GM23338 (cell line): Measurements from ENCODE around the gene TRPM3. TPM values are rescaled to one million over a fixed set of nuclear protein-coding genes. Genes with fewer than 3 reads are reported as not detected.
A peak's percentile ranks its signal among the peaks of the same experiment; 100 is the strongest.

ENCODE experiments used
- ATAC-seq: fragments of 200-7000 bp; cut with Tn5 transposase; 3 replicates; pipeline ENCODE4 v1.9.1; 2020
- DNase-seq: peaks from one replicate; pipeline ENCODE4 v3.0.0-alpha.2; 2015; ENCODE audit warnings: low spot score
- H2AFZ ChIP-seq: fragments of 200-600 bp; sonication (generic); 2 replicates; pipeline ENCODE4 v1.8.0; 2016; ENCODE audit warnings: antibody characterized with exemption, mild to moderate bottlenecking, moderate library complexity
- H3F3A ChIP-seq: fragments of 200-600 bp; sonication (generic); replicated peaks from 2 replicates; pipeline ENCODE4 v1.8.0; 2017; ENCODE audit warnings: antibody characterized with exemption, mixed run types, low read depth
- H3K27ac ChIP-seq: fragments of 200-600 bp; sonication (generic); 2 replicates; pipeline ENCODE4 v1.6.1; 2016; ENCODE audit warnings: low read depth
- H3K27me3 ChIP-seq: fragments of 200-600 bp; sonication (generic); 2 replicates; pipeline ENCODE4 v1.8.0; 2016; ENCODE audit warnings: mild to moderate bottlenecking, mixed run types, moderate library complexity; ENCODE audit not compliant: insufficient read depth
- H3K36me3 ChIP-seq: fragments of 200-600 bp; sonication (generic); 2 replicates; pipeline ENCODE4 v1.8.0; 2016; ENCODE audit warnings: mild to moderate bottlenecking; ENCODE audit not compliant: insufficient read depth
- H3K4me1 ChIP-seq: fragments of 200-600 bp; sonication (generic); 2 replicates; pipeline ENCODE4 v1.8.0; 2016; ENCODE audit warnings: mild to moderate bottlenecking, moderate library complexity; ENCODE audit not compliant: insufficient read depth
- H3K4me2 ChIP-seq: fragments of 200-600 bp; sonication (generic); 2 replicates; pipeline ENCODE4 v1.7.1; 2017; ENCODE audit warnings: mixed run types
- H3K4me3 ChIP-seq: fragments of 200-600 bp; sonication (generic); 2 replicates; pipeline ENCODE4 v1.6.1; 2016; ENCODE audit warnings: mixed run types
- H3K79me2 ChIP-seq: fragments of 200-600 bp; sonication (generic); replicated peaks from 2 replicates; pipeline ENCODE4 v1.8.0; 2017; ENCODE audit warnings: mild to moderate bottlenecking; ENCODE audit not compliant: insufficient read depth
- H3K9me2 ChIP-seq: fragments of 200-600 bp; sonication (generic); 2 replicates; pipeline ENCODE4 v1.8.0; 2017; ENCODE audit not compliant: insufficient read depth
- H4K20me1 ChIP-seq: fragments of 200-600 bp; sonication (generic); replicated peaks from 2 replicates; pipeline ENCODE4 v1.8.0; 2017; ENCODE audit warnings: mild to moderate bottlenecking; ENCODE audit not compliant: insufficient read depth
- H3K27ac Mint-ChIP-seq: 2 replicates; pipeline ENCODE4 v1.8.0; 2020; ENCODE audit warnings: inconsistent platforms, mild to moderate bottlenecking, moderate library complexity, mixed read lengths
- H3K27me3 Mint-ChIP-seq: 3 replicates; pipeline ENCODE4 v1.8.0; 2022; ENCODE audit warnings: low read depth, mild to moderate bottlenecking, moderate library complexity, mixed read lengths, inconsistent platforms; ENCODE audit not compliant: insufficient read depth, poor library complexity
- H3K36me3 Mint-ChIP-seq: 3 replicates; pipeline ENCODE4 v1.8.0; 2021; ENCODE audit warnings: low read depth, mild to moderate bottlenecking, inconsistent platforms, moderate library complexity, mixed read lengths
- H3K4me1 Mint-ChIP-seq: 3 replicates; pipeline ENCODE4 v1.8.0; 2020; ENCODE audit warnings: mild to moderate bottlenecking, inconsistent platforms, mixed read lengths
- H3K4me3 Mint-ChIP-seq: 3 replicates; pipeline ENCODE4 v1.8.0; 2021; ENCODE audit warnings: moderate library complexity, mild to moderate bottlenecking, inconsistent platforms, mixed read lengths
- H3K9me3 Mint-ChIP-seq: 3 replicates; pipeline ENCODE4 v1.8.0; 2020; ENCODE audit warnings: moderate library complexity, mild to moderate bottlenecking, inconsistent platforms, mixed read lengths
- EZH2 ChIP-seq: fragments of 200-600 bp; sonication (generic); IDR thresholded peaks from one replicate; pipeline ENCODE4 v1.8.0; 2017; ENCODE audit warnings: antibody characterized with exemption, mild to moderate bottlenecking, low read depth; ENCODE audit not compliant: unreplicated experiment
- EZH2phosphoT487 ChIP-seq: fragments of 200-600 bp; sonication (generic); IDR thresholded peaks from one replicate; pipeline ENCODE4 v1.8.1; 2018; ENCODE audit warnings: antibody characterized with exemption; ENCODE audit not compliant: unreplicated experiment
- NANOG ChIP-seq: IDR thresholded peaks from 2 replicates; pipeline ENCODE4 v1.6.1; 2016; ENCODE audit warnings: antibody characterized with exemption, borderline replicate concordance
- POLR2AphosphoS5 ChIP-seq: IDR thresholded peaks from 2 replicates; pipeline ENCODE4 v1.6.1; 2016; ENCODE audit warnings: antibody characterized with exemption, low read depth
- ZNF114 ChIP-seq: fragments of 250-450 bp; sonication (Bioruptor Pico); IDR thresholded peaks from 2 replicates; pipeline ENCODE4 v1.5.0; 2020; ENCODE audit warnings: mild to moderate bottlenecking, moderate library complexity
- ZNF331 ChIP-seq: fragments of 250-450 bp; sonication (Bioruptor Pico); IDR thresholded peaks from 2 replicates; pipeline ENCODE4 v1.5.0; 2020; ENCODE audit warnings: low read depth, mild to moderate bottlenecking, moderate library complexity
- polyA plus RNA-seq: library from polyadenylated mRNA; unstranded; fragments of >200 nt; fragmentation: Nextera tagmentation; extraction: Ambion mirVana; gene quantifications from 2 replicates; pipeline ENCODE4 v1.2.1, GENCODE V29; 2016
- total RNA-seq: library from RNA; depleted of rRNA; stranded (reverse); fragments of >200 nt; shearing (Covaris generic); gene quantifications from 2 replicates; pipeline ENCODE4 v1.2.3, GENCODE V29; 2014
- TF ChIP-seq, protein P1 (sequence below): IDR thresholded peaks from 2 replicates; pipeline ENCODE4 v1.6.1; 2016; ENCODE audit warnings: antibody characterized with exemption
- TF ChIP-seq, protein P2 (sequence below): IDR thresholded peaks from one replicate; pipeline ENCODE4 v1.6.1; 2018; ENCODE audit warnings: antibody characterized with exemption; ENCODE audit not compliant: unreplicated experiment
- TF ChIP-seq, protein P3 (sequence below), 2 experiments: fragments of 200-600 bp in 1 of 2; sonication (generic) in 1 of 2; conservative IDR thresholded peaks; 2 replicates each; pipeline versions ENCODE4 v1.5.1 to v1.6.1; 2016 to 2017; ENCODE audit warnings: antibody characterized with exemption in 2 of 2, low read depth in 2 of 2, mild to moderate bottlenecking in 2 of 2, moderate library complexity in 1 of 2

Gene TRPM3
- total and polyA plus RNA-seq, 2 experiments from 2014 or later: 2.8 to 8.2 TPM

DNA sequence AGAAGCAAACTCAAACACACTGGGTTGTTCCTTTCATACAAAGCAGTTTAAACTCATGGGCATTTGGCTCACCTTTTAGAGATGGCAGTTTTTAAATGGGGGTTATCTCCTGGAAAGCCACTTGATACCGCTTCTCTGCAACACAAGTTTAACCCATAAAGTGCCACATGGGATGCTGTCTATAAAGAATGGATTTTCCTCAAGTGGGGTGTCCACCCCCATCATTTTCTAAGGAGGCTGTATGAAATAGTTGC, 528 bp upstream of the TRPM3 start:
- Histone ChIP-seq H4K20me1 (no peaks in the 10 kb centered on the region), H3K4me3 (peak overlapping the region; percentile 63), H3K4me2 (peak overlapping the region; percentile 85), H3K79me2 (peaks cover 21% of the 10 kb centered on the region), H3K36me3 (no peaks in the 10 kb centered on the region), H3K27me3 (no peaks in the 10 kb centered on the region), H3K4me1 (peaks cover 57% of the 10 kb centered on the region), H3F3A (no peaks in the 10 kb centered on the region), H2AFZ (no peak overlapping the region), H3K27ac (peak overlapping the region; percentile 88), H3K9me2 (no peaks in the 10 kb centered on the region)
- peaks cover 57% of the 10 kb centered on the region for H3K4me1 Mint-ChIP-seq
- peaks cover 17% of the 10 kb centered on the region; the same call in 2 of the 3 replicates for H3K36me3 Mint-ChIP-seq
- TF ChIP-seq NANOG (no peak), EZH2 (no peak), ZNF114 (CRISPR knock-in tag) (no peak), POLR2AphosphoS5 (no peak), EZH2phosphoT487 (no peak), ZNF331 (CRISPR knock-in tag) (no peak)
- TF ChIP-seq, protein P1, sequence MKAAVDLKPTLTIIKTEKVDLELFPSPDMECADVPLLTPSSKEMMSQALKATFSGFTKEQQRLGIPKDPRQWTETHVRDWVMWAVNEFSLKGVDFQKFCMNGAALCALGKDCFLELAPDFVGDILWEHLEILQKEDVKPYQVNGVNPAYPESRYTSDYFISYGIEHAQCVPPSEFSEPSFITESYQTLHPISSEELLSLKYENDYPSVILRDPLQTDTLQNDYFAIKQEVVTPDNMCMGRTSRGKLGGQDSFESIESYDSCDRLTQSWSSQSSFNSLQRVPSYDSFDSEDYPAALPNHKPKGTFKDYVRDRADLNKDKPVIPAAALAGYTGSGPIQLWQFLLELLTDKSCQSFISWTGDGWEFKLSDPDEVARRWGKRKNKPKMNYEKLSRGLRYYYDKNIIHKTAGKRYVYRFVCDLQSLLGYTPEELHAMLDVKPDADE: no peak
- TF ChIP-seq, protein P2, sequence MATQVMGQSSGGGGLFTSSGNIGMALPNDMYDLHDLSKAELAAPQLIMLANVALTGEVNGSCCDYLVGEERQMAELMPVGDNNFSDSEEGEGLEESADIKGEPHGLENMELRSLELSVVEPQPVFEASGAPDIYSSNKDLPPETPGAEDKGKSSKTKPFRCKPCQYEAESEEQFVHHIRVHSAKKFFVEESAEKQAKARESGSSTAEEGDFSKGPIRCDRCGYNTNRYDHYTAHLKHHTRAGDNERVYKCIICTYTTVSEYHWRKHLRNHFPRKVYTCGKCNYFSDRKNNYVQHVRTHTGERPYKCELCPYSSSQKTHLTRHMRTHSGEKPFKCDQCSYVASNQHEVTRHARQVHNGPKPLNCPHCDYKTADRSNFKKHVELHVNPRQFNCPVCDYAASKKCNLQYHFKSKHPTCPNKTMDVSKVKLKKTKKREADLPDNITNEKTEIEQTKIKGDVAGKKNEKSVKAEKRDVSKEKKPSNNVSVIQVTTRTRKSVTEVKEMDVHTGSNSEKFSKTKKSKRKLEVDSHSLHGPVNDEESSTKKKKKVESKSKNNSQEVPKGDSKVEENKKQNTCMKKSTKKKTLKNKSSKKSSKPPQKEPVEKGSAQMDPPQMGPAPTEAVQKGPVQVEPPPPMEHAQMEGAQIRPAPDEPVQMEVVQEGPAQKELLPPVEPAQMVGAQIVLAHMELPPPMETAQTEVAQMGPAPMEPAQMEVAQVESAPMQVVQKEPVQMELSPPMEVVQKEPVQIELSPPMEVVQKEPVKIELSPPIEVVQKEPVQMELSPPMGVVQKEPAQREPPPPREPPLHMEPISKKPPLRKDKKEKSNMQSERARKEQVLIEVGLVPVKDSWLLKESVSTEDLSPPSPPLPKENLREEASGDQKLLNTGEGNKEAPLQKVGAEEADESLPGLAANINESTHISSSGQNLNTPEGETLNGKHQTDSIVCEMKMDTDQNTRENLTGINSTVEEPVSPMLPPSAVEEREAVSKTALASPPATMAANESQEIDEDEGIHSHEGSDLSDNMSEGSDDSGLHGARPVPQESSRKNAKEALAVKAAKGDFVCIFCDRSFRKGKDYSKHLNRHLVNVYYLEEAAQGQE: no peak
- TF ChIP-seq, protein P3, sequence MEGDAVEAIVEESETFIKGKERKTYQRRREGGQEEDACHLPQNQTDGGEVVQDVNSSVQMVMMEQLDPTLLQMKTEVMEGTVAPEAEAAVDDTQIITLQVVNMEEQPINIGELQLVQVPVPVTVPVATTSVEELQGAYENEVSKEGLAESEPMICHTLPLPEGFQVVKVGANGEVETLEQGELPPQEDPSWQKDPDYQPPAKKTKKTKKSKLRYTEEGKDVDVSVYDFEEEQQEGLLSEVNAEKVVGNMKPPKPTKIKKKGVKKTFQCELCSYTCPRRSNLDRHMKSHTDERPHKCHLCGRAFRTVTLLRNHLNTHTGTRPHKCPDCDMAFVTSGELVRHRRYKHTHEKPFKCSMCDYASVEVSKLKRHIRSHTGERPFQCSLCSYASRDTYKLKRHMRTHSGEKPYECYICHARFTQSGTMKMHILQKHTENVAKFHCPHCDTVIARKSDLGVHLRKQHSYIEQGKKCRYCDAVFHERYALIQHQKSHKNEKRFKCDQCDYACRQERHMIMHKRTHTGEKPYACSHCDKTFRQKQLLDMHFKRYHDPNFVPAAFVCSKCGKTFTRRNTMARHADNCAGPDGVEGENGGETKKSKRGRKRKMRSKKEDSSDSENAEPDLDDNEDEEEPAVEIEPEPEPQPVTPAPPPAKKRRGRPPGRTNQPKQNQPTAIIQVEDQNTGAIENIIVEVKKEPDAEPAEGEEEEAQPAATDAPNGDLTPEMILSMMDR (conservative IDR thresholded peaks at IDR 0.05; ENCODE audit: low read depth in 2 of 2): no peak
- no peak for ATAC-seq
- H3K4me3 Mint-ChIP-seq: peak overlapping the region; percentile 91
- peak overlapping the region; percentile 98 for H3K27ac Mint-ChIP-seq
- DNase-seq: no peak
- H3K9me3 Mint-ChIP-seq: no peaks in the 10 kb centered on the region; the same call in 2 of the 3 replicates
- peaks cover 8% of the 10 kb centered on the region for H3K27me3 Mint-ChIP-seq
